Thyroid gland (tissue), 4 donors: Measurements from ENCODE around the gene PLEKHH2. TPM values are rescaled to one million over a fixed set of nuclear protein-coding genes. Genes with fewer than 3 reads are reported as not detected.
"Not testable (repeated sequence)": the region's sequence is repeated elsewhere in the genome, so short reads cannot be mapped to it uniquely, and the experiment has no call there.

Experiments used
- DNase-seq, 2 donors: peaks; one replicate each; pipeline ENCODE4 v3.0.0-alpha.2; 2019
- H3K27ac ChIP-seq, 3 donors: fragments of 200-600 bp; sonication (generic); 1 replicate in 2 of 3; 2 replicates in 1 of 3; pipeline ENCODE4 v1.5.1; 2016 to 2019; ENCODE audit warnings: mild to moderate bottlenecking in 1 of 3, moderate library complexity in 1 of 3
- H3K27me3 ChIP-seq: fragments of 200-600 bp; sonication (generic); one replicate; pipeline ENCODE4 v1.5.1; 2019
- H3K36me3 ChIP-seq, 2 donors: fragments of 200-600 bp; sonication (generic); one replicate each; pipeline ENCODE4 v1.5.1; 2016 to 2019
- H3K4me1 ChIP-seq, 2 donors: fragments of 200-600 bp; sonication (generic); one replicate each; pipeline ENCODE4 v1.5.1; 2017 to 2019
- H3K4me3 ChIP-seq, 3 donors: fragments of 200-600 bp; sonication (generic); replicated peaks in 1 of 3; 1 replicate in 2 of 3; 2 replicates in 1 of 3; pipeline ENCODE4 v1.5.1; 2016; ENCODE audit warnings: mild to moderate bottlenecking in 1 of 3
- H3K9me3 ChIP-seq: fragments of 200-600 bp; sonication (generic); one replicate; pipeline ENCODE4 v1.5.1; 2017
- CTCF ChIP-seq, 6 experiments: fragments of 200-600 bp in 3 of 6; fragments of 450-650 bp in 3 of 6; sonication (generic) in 3 of 6; IDR thresholded peaks; one replicate each; pipeline ENCODE4 v1.5.1; 2016 to 2019; ENCODE audit warnings: antibody characterized with exemption in 6 of 6, mild to moderate bottlenecking in 2 of 6, inconsistent platforms in 1 of 6, moderate library complexity in 1 of 6
- POLR2A ChIP-seq, 2 donors: fragments of 450-650 bp; IDR thresholded peaks; one replicate each; pipeline ENCODE4 v1.6.1; 2017; ENCODE audit warnings: antibody characterized with exemption in 2 of 2, mild to moderate bottlenecking in 2 of 2, moderate library complexity in 1 of 2
- WGBS, 2 donors: methylation state at CpG; one replicate each; pipeline ENCODE4 v1.1.5; 2017; 5-methylcytosine and 5-hydroxymethylcytosine counted together
- intact Hi-C: fragments of 100-400 bp; cut with DNase I; formaldehyde crosslinking; loops from one replicate; pipeline ENCODE4 v1.15.1; 2023
- total RNA-seq, 4 donors: library from RNA; depleted of rRNA; stranded (reverse); fragments of >200 nt; gene quantifications; one replicate each; pipeline ENCODE4 v1.2.3, GENCODE V29; 2016

Gene PLEKHH2
- total RNA-seq, 4 donors from 2014 or later: 15.3 to 29.8 (median 22.4) TPM

GRCh38 chr2:43676322-43677050 lies 39.4 kb downstream of the PLEKHH2 start, which contains the start of gene C1GALT1C1L:
C1GALT1C1L (minus strand) TSS chr2:43676429; CDS start chr2:43676322, 107 bp downstream.
- no peak within 1 kb of the TSS for H3K27ac ChIP-seq
- H3K9me3 ChIP-seq: no peaks in the 10 kb centered on the region
- no peaks in the 10 kb centered on the region for H3K36me3 ChIP-seq
- no peaks in the 10 kb centered on the region for H3K27me3 ChIP-seq
- H3K4me1 ChIP-seq: no peaks in the 10 kb centered on the region
- no peak for TF ChIP-seq POLR2A (IDR thresholded peaks at IDR 0.05)
- TF ChIP-seq CTCF (IDR thresholded peaks at IDR 0.05): no peak
- DNase-seq: peak; percentile 63 to 67
- peak within 1 kb of the TSS; percentile 13 to 29 (median 19) for H3K4me3 ChIP-seq
- 6 to 13% methylated on average over 18 to 26 of the region's 27 CpGs for WGBS, 2 donors
- intact Hi-C loops: no loop called here

GRCh38 chr2:43677783-43678182 lies 40.7 kb downstream of the PLEKHH2 start:
- H3K36me3 ChIP-seq, H3K9me3 ChIP-seq, DNase-seq, H3K27me3 ChIP-seq, H3K4me3 ChIP-seq, intact Hi-C loops, H3K27ac ChIP-seq, H3K4me1 ChIP-seq: not testable (repeated sequence)
- WGBS, 2 donors: 93% methylated on average over 3 of the region's 32 CpGs; no CpG with 5 or more reads in 1 of the 2 donors

GRCh38 chr2:43685357-43685756 lies 48.3 kb downstream of the PLEKHH2 start:
- H3K9me3 ChIP-seq: no peaks in the 10 kb centered on the region
- TF ChIP-seq CTCF (IDR thresholded peaks at IDR 0.05) (no peak), POLR2A (IDR thresholded peaks at IDR 0.05) (no peak)
- no peaks in the 10 kb centered on the region for H3K27me3 ChIP-seq
- DNase-seq: no peak
- intact Hi-C loops: no loop called here
- WGBS, 2 donors: 73 to 82% methylated on average over 5 of the region's 5 CpGs
- H3K27ac ChIP-seq: no peak overlapping the region
- H3K4me1 ChIP-seq: peaks cover 0 to 8% of the 10 kb centered on the region in 2 donors
- H3K4me3 ChIP-seq: no peak overlapping the region
- no peaks in the 10 kb centered on the region for H3K36me3 ChIP-seq

- no peak overlapping the region for H3K4me3 ChIP-seq
- no peak overlapping the region for H3K27ac ChIP-seq
- no peaks in the 10 kb centered on the region for H3K27me3 ChIP-seq
- H3K4me1 ChIP-seq: peaks cover 0 to 8% of the 10 kb centered on the region in 2 donors
- no peak for DNase-seq
- H3K9me3 ChIP-seq: no peaks in the 10 kb centered on the region
- intact Hi-C loops: no loop called here
- no peaks in the 10 kb centered on the region for H3K36me3 ChIP-seq
- 66 to 73% methylated on average over 2 of the region's 2 CpGs for WGBS, 2 donors
- TF ChIP-seq POLR2A (IDR thresholded peaks at IDR 0.05): no peak
- TF ChIP-seq CTCF (IDR thresholded peaks at IDR 0.05): no peak
These were observed 52.9 kb downstream of the PLEKHH2 start for GRCh38 chr2:43689999-43690398.

GRCh38 chr2:43692428-43692994 lies 55.5 kb downstream of the PLEKHH2 start:
- H3K9me3 ChIP-seq: no peaks in the 10 kb centered on the region
- H3K36me3 ChIP-seq: no peaks in the 10 kb centered on the region
- no peak for DNase-seq
- 89 to 93% methylated on average over 5 of the region's 5 CpGs for WGBS, 2 donors
- H3K4me3 ChIP-seq: no peak overlapping the region
- no peak for TF ChIP-seq POLR2A (IDR thresholded peaks at IDR 0.05)
- TF ChIP-seq CTCF (IDR thresholded peaks at IDR 0.05): no peak
- no peaks in the 10 kb centered on the region for H3K27me3 ChIP-seq
- intact Hi-C loops: no loop called here
- no peak overlapping the region for H3K27ac ChIP-seq
- H3K4me1 ChIP-seq: peaks cover 0 to 8% of the 10 kb centered on the region in 2 donors

- H3K4me1 ChIP-seq, DNase-seq, H3K4me3 ChIP-seq, intact Hi-C loops, H3K9me3 ChIP-seq, H3K36me3 ChIP-seq, H3K27me3 ChIP-seq, H3K27ac ChIP-seq: not testable (repeated sequence)
- 93 to 94% methylated on average over 6 of the region's 6 CpGs for WGBS, 2 donors
These were observed 61.1 kb downstream of the PLEKHH2 start for GRCh38 chr2:43698140-43698539.
